T-helper 2 cell treated with Interferon-gamma antibody and Interleukin-4, amounts not matched to agents 100 ng/mL and 5 ng/mL, for 36 hours (primary cell): ENCODE results near the gene FAM177B. TPM values are rescaled to one million over a fixed set of nuclear protein-coding genes. Genes with fewer than 3 reads are reported as not detected.

Experiments used
- intact Hi-C: fragments of 100-400 bp; cut with micrococcal nuclease; formaldehyde crosslinking; loops from one replicate; pipeline ENCODE4 v1.15.1; 2023
- total RNA-seq: library from RNA; stranded (reverse); gene quantifications from 2 replicates; pipeline ENCODE4 v1.2.3, GENCODE V29; 2022

The FAM177B gene
- not detected in 2 replicates for total RNA-seq

GRCh38 chr1:222736972-222737371 lies at the start of gene FAM177B:
Gene FAM177B, plus strand, starts transcription at chr1:222737202. Its CDS starts 9,344 bp downstream, at chr1:222746546.
- intact Hi-C loops = no loop called here

GRCh38 chr1:222691016-222691415 lies 46.0 kb upstream of the FAM177B start:
- intact Hi-C loops = no loop called here

- intact Hi-C loops = no loop called here
Measured at GRCh38 chr1:222694927-222695326, 42.1 kb upstream of the FAM177B start.

- intact Hi-C loops = no loop called here
Measured at GRCh38 chr1:222696741-222697140, 40.3 kb upstream of the FAM177B start.

- intact Hi-C loops = no loop called here
Measured at GRCh38 chr1:222697203-222697602, 39.8 kb upstream of the FAM177B start.

- intact Hi-C loops = no loop called here
Measured at GRCh38 chr1:222697826-222698225, 39.2 kb upstream of the FAM177B start.

GRCh38 chr1:222702210-222702609 lies 34.8 kb upstream of the FAM177B start:
- intact Hi-C loops = no loop called here

- intact Hi-C loops = no loop called here
Measured at GRCh38 chr1:222704260-222704659, 32.7 kb upstream of the FAM177B start.

GRCh38 chr1:222706815-222707214 lies 30.2 kb upstream of the FAM177B start:
- intact Hi-C loops = no loop called here

GRCh38 chr1:222709700-222710153 lies 27.3 kb upstream of the FAM177B start:
- intact Hi-C loops = loop anchor here (5.0 kb wide), 2 partner anchors 103 to 997 kb away; no protein-coding TSS in a partner anchor

- intact Hi-C loops = loop anchor here (1.0 to 5.0 kb wide), 5 partner anchors 67 to 1471 kb away; partner anchors contain the start of gene DEGS1
Measured at GRCh38 chr1:222711319-222712252, 25.4 kb upstream of the FAM177B start.

GRCh38 chr1:222712253-222713090 lies 24.5 kb upstream of the FAM177B start, which contains the start of the genes AIDA and BROX:
Gene AIDA, minus strand, starts transcription at chr1:222712491. Its CDS starts 174 bp downstream, at chr1:222712317.
Gene BROX, plus strand, starts transcription at chr1:222712564. Its CDS starts 3,136 bp downstream, at chr1:222715700.
- intact Hi-C loops = loop anchor here (1.0 to 5.0 kb wide), 9 partner anchors 57 to 1470 kb away; partner anchors contain the start of genes DEGS1, TAF1A and TLR5

GRCh38 chr1:222713091-222713961 lies 23.7 kb upstream of the FAM177B start:
- intact Hi-C loops = loop anchor here (1.0 to 5.0 kb wide), 7 partner anchors 58 to 1469 kb away; partner anchors contain the start of genes DEGS1, TAF1A and TLR5

GRCh38 chr1:222716393-222716792 lies 20.6 kb upstream of the FAM177B start:
- intact Hi-C loops = no loop called here

- intact Hi-C loops = no loop called here
Measured at GRCh38 chr1:222728746-222729145, 8.3 kb upstream of the FAM177B start.

GRCh38 chr1:222730866-222731265 lies 6.1 kb upstream of the FAM177B start:
- intact Hi-C loops = loop anchor here (5.0 kb wide), 1 partner anchor 264 kb away; no protein-coding TSS in a partner anchor

GRCh38 chr1:222732216-222733159 lies 4.5 kb upstream of the FAM177B start:
- intact Hi-C loops = loop anchor here (5.0 kb wide), 1 partner anchor 265 kb away; no protein-coding TSS in a partner anchor

- intact Hi-C loops = loop anchor here (5.0 kb wide), 1 partner anchor 267 kb away; no protein-coding TSS in a partner anchor
Measured at GRCh38 chr1:222734740-222735139, 2.3 kb upstream of the FAM177B start.

GRCh38 chr1:222736470-222736869 lies 532 bp upstream of the FAM177B start:
- intact Hi-C loops = no loop called here
